H1 (cell line): ENCODE measurements around the gene NUP58. TPM values are rescaled to one million over a fixed set of nuclear protein-coding genes. Genes with fewer than 3 reads are reported as not detected.

Source experiments
- CTCF ChIA-PET: fragments of 300-600 bp; sonication (Branson Sonifier 250); formaldehyde crosslinking; loops from one replicate; lab custom pipeline; 2021; ENCODE audit not compliant: partially characterized antibody; lab: Charles Lee
- POLR2A ChIA-PET: fragments of 300-600 bp; sonication (Branson Sonifier 250); formaldehyde crosslinking; loops from one replicate; lab custom pipeline; 2021; ENCODE audit warnings: inconsistent platforms; ENCODE audit not compliant: partially characterized antibody; lab: Charles Lee
- DNase-seq, 2 experiments: peaks; one replicate each; pipeline versions ENCODE4 v3.0.0 to v3.0.0-alpha.2; 2010 to 2022; ENCODE audit warnings: low spot score in 2 of 2, low read depth in 1 of 2, mixed read lengths in 1 of 2
- FAIRE-seq: peaks from 2 replicates; lab custom pipeline; 2011; peaks lifted over from hg19 to GRCh38; lab: Jason Lieb, UNC
- H2AFZ ChIP-seq: 2 replicates; pipeline ENCODE4 v1.8.1; 2012; ENCODE audit warnings: low read length, inconsistent platforms
- H2AK5ac ChIP-seq: 2 replicates; pipeline ENCODE4 v1.6.1; 2013; ENCODE audit warnings: low read depth, low read length
- H2BK120ac ChIP-seq: replicated peaks from 2 replicates; pipeline ENCODE3; 2013; ENCODE audit warnings: low read depth, low read length, inconsistent platforms
- H2BK12ac ChIP-seq: 2 replicates; pipeline ENCODE4 v1.6.1; 2013; ENCODE audit warnings: low read depth, low read length
- H2BK15ac ChIP-seq: 2 replicates; pipeline ENCODE4 v1.6.1; 2013; ENCODE audit warnings: low read length
- H2BK20ac ChIP-seq: 2 replicates; pipeline ENCODE4 v1.6.1; 2013; ENCODE audit warnings: low read length
- H2BK5ac ChIP-seq: 2 replicates; pipeline ENCODE4 v1.6.1; 2013; ENCODE audit warnings: low read depth, low read length
- H3K14ac ChIP-seq: 2 replicates; pipeline ENCODE4 v1.6.1; 2013; ENCODE audit warnings: inconsistent platforms; ENCODE audit not compliant: insufficient read length
- H3K18ac ChIP-seq: 2 replicates; pipeline ENCODE4 v1.6.1; 2013; ENCODE audit warnings: low read length; ENCODE audit errors: extremely low read depth
- H3K23ac ChIP-seq: 2 replicates; pipeline ENCODE4 v1.6.1; 2013; ENCODE audit warnings: inconsistent platforms; ENCODE audit not compliant: insufficient read length
- H3K23me2 ChIP-seq: 2 replicates; pipeline ENCODE4 v1.6.1; 2013; ENCODE audit warnings: low read depth, low read length
- H3K27ac ChIP-seq: 2 replicates; pipeline ENCODE4 v1.6.1; 2011; ENCODE audit warnings: low read depth, low read length, inconsistent platforms
- H3K27me3 ChIP-seq, 4 experiments: replicated peaks in 1 of 4; 1 replicate in 1 of 4; 2 replicates in 3 of 4; pipeline versions ENCODE4 v1.6.1 to v1.8.1; 2011 to 2013; ENCODE audit warnings: low read length in 3 of 4, mild to moderate bottlenecking in 3 of 4, inconsistent platforms in 2 of 4, mixed read lengths in 2 of 4, moderate library complexity in 1 of 4; ENCODE audit not compliant: control insufficient read depth in 3 of 4, insufficient read depth in 3 of 4; ENCODE audit errors: extremely low read depth in 1 of 4
- H3K36me3 ChIP-seq, 4 experiments: 2 replicates each; pipeline versions ENCODE4 v1.6.1 to v1.8.1; 2011 to 2013; ENCODE audit warnings: mild to moderate bottlenecking in 4 of 4, low read length in 3 of 4, moderate library complexity in 2 of 4, control low read depth in 1 of 4, inconsistent platforms in 1 of 4; ENCODE audit not compliant: insufficient read depth in 4 of 4, control insufficient read depth in 2 of 4
- H3K4ac ChIP-seq: replicated peaks from 2 replicates; pipeline ENCODE3; 2013; ENCODE audit warnings: low read length, low read depth, mixed read lengths, inconsistent platforms; ENCODE audit not compliant: insufficient read length
- H3K4me1 ChIP-seq, 4 experiments: replicated peaks in 1 of 4; 1 replicate in 1 of 4; 2 replicates in 3 of 4; pipeline versions ENCODE4 v1.6.1 to v1.8.1; 2011 to 2013; ENCODE audit warnings: low read length in 3 of 4, inconsistent platforms in 2 of 4, mixed read lengths in 1 of 4; ENCODE audit not compliant: insufficient read depth in 4 of 4, control insufficient read depth in 3 of 4
- H3K4me2 ChIP-seq, 2 experiments: 2 replicates each; pipeline versions ENCODE4 v1.6.1 to v1.8.1; 2011 to 2013; ENCODE audit warnings: low read depth in 2 of 2, low read length in 2 of 2, control low read depth in 1 of 2, inconsistent platforms in 1 of 2, mild to moderate bottlenecking in 1 of 2; ENCODE audit not compliant: insufficient read depth in 1 of 2
- H3K4me3 ChIP-seq, 4 experiments: fragments of 200-600, 300-600 bp in 1 of 4; sonication (generic), shearing (Covaris generic), sonication (Bioruptor Twin) in 1 of 4; 2 replicates each; pipeline versions ENCODE4 v1.5.1 to v1.8.1; 2011 to 2016; ENCODE audit warnings: low read length in 4 of 4, low read depth in 3 of 4, control low read depth in 2 of 4, inconsistent platforms in 2 of 4, mild to moderate bottlenecking in 2 of 4, mixed read lengths in 1 of 4, moderate library complexity in 1 of 4; ENCODE audit not compliant: insufficient read depth in 2 of 4; ENCODE audit errors: extremely low read depth in 1 of 4
- H3K56ac ChIP-seq: replicated peaks from 2 replicates; pipeline ENCODE3; 2013; ENCODE audit warnings: low read depth, mild to moderate bottlenecking, mixed read lengths, low read length, inconsistent platforms; ENCODE audit not compliant: insufficient read length
- H3K79me1 ChIP-seq: 2 replicates; pipeline ENCODE4 v1.6.1; 2013; ENCODE audit warnings: low read depth, low read length, control low read depth
- H3K79me2 ChIP-seq, 2 experiments: 2 replicates each; pipeline versions ENCODE4 v1.6.1 to v1.8.1; 2012 to 2013; ENCODE audit warnings: low read length in 2 of 2, mild to moderate bottlenecking in 2 of 2, inconsistent platforms in 1 of 2; ENCODE audit not compliant: insufficient read depth in 2 of 2, control insufficient read depth in 1 of 2
- H3K9ac ChIP-seq, 4 experiments: replicated peaks in 1 of 4; 1 replicate in 1 of 4; 2 replicates in 3 of 4; pipeline versions ENCODE4 v1.6.1 to v1.8.1; 2011 to 2013; ENCODE audit warnings: low read depth in 3 of 4, low read length in 3 of 4, control low read depth in 2 of 4, mild to moderate bottlenecking in 2 of 4, moderate library complexity in 2 of 4, inconsistent platforms in 1 of 4; ENCODE audit errors: extremely low read depth in 1 of 4
- H3K9me3 ChIP-seq, 2 experiments: 2 replicates each; pipeline versions ENCODE4 v1.6.1 to v1.8.1; 2012 to 2013; ENCODE audit warnings: mild to moderate bottlenecking in 2 of 2, moderate library complexity in 2 of 2, control low read depth in 1 of 2, inconsistent platforms in 1 of 2, low read depth in 1 of 2, low read length in 1 of 2, mixed read lengths in 1 of 2; ENCODE audit not compliant: insufficient read depth in 2 of 2
- H4K20me1 ChIP-seq, 2 experiments: replicated peaks in 1 of 2; 2 replicates each; pipeline versions ENCODE3 to v1.8.1; 2011 to 2013; ENCODE audit warnings: inconsistent platforms in 2 of 2, low read length in 2 of 2, mild to moderate bottlenecking in 1 of 2; ENCODE audit not compliant: insufficient read depth in 2 of 2, control insufficient read depth in 1 of 2
- H4K5ac ChIP-seq: 2 replicates; pipeline ENCODE4 v1.6.1; 2013; ENCODE audit warnings: low read length, low read depth, mixed read lengths, inconsistent platforms; ENCODE audit not compliant: insufficient read length
- H4K8ac ChIP-seq: 2 replicates; pipeline ENCODE4 v1.8.0; 2013; ENCODE audit warnings: mild to moderate bottlenecking, moderate library complexity, low read length, inconsistent platforms; ENCODE audit not compliant: insufficient read depth; ENCODE audit errors: extremely low read depth
- H4K91ac ChIP-seq: replicated peaks from 2 replicates; pipeline ENCODE3; 2013; ENCODE audit warnings: low read length, mixed read lengths, inconsistent platforms; ENCODE audit not compliant: insufficient read length
- BACH1 ChIP-seq: IDR thresholded peaks from 2 replicates; pipeline ENCODE4 v1.6.1; 2012; ENCODE audit warnings: low read length, improper control_type of control experiment
- BCL11A ChIP-seq, 2 experiments: IDR thresholded peaks; one replicate each; pipeline ENCODE4 v1.6.1; 2011; ENCODE audit warnings: low read depth in 2 of 2, low read length in 2 of 2, mild to moderate bottlenecking in 2 of 2
- CBX8 ChIP-seq: fragments of 300-800, 300-1000 bp; sonication (generic); IDR thresholded peaks from 2 replicates; pipeline ENCODE4 v1.7.1; 2016; ENCODE audit warnings: low read depth, low read length, borderline replicate concordance
- CEBPB ChIP-seq: IDR thresholded peaks from 2 replicates; pipeline ENCODE4 v1.6.1; 2012; ENCODE audit warnings: low read depth, low read length
- CHD1 ChIP-seq: IDR thresholded peaks from 2 replicates; pipeline ENCODE4 v1.6.1; 2012; ENCODE audit warnings: low read depth, low read length, improper control_type of control experiment
- FOSL1 ChIP-seq: IDR thresholded peaks from 2 replicates; pipeline ENCODE4 v1.6.1; 2011; ENCODE audit warnings: mild to moderate bottlenecking, low read depth, low read length, moderate library complexity; ENCODE audit not compliant: insufficient read depth
- PHF8 ChIP-seq: fragments of 200-600 bp; sonication (generic); conservative IDR thresholded peaks from 2 replicates; pipeline ENCODE4 v1.7.1; 2012; ENCODE audit warnings: low read depth, mild to moderate bottlenecking, inconsistent platforms, low read length, moderate library complexity
- RAD21 ChIP-seq, 2 experiments: IDR thresholded peaks in 1 of 2; conservative IDR thresholded peaks in 1 of 2; 2 replicates each; pipeline ENCODE4 v1.6.1; 2011; ENCODE audit warnings: low read depth in 2 of 2, low read length in 2 of 2, improper control_type of control experiment in 1 of 2, inconsistent platforms in 1 of 2, mild to moderate bottlenecking in 1 of 2, moderate library complexity in 1 of 2
- RBBP5 ChIP-seq: IDR thresholded peaks from 2 replicates; pipeline ENCODE4 v1.7.1; 2012; ENCODE audit warnings: low read depth, mild to moderate bottlenecking, inconsistent platforms, low read length, moderate library complexity, borderline replicate concordance
- RFX5 ChIP-seq: IDR thresholded peaks from 2 replicates; pipeline ENCODE4 v1.6.1; 2011; ENCODE audit warnings: low read depth, low read length, improper control_type of control experiment, borderline replicate concordance
- SIRT6 ChIP-seq: IDR thresholded peaks from one replicate; pipeline ENCODE4 v1.7.1; 2012; ENCODE audit warnings: low read length, inconsistent platforms
- SP4 ChIP-seq: IDR thresholded peaks from 2 replicates; pipeline ENCODE4 v1.6.1; 2012; ENCODE audit warnings: low read length, inconsistent platforms
- SUZ12 ChIP-seq: fragments of 200-600 bp; sonication (generic); IDR thresholded peaks from 2 replicates; pipeline ENCODE4 v1.6.1; 2012; ENCODE audit warnings: mild to moderate bottlenecking, inconsistent platforms, low read length, moderate library complexity, mixed read lengths
- TAF1 ChIP-seq: IDR thresholded peaks from 2 replicates; pipeline ENCODE4 v1.6.1; 2011; ENCODE audit warnings: mild to moderate bottlenecking, low read depth, low read length
- WGBS, 2 experiments: shearing (Covaris generic) in 1 of 2; methylation state at CpG; one replicate each; pipeline versions ENCODE4 v1.1.6 to v1.1.7; 2013 to 2015; ENCODE audit warnings: low lambda C conversion rate in 2 of 2, mixed read lengths in 2 of 2, inconsistent platforms in 1 of 2, low coverage in 1 of 2, missing lambda C conversion rate in 1 of 2; ENCODE audit not compliant: insufficient replicate concordance in 2 of 2, insufficient coverage in 1 of 2, insufficient read length in 1 of 2; ENCODE audit errors: extremely low coverage in 1 of 2, missing lambda C conversion rate in 1 of 2; 5-methylcytosine and 5-hydroxymethylcytosine counted together
- polyA plus RNA-seq, 7 experiments: library from polyadenylated mRNA; depleted of rRNA in 3 of 7; stranded (reverse) in 5 of 7; unstranded in 2 of 7; fragments of >200 nt in 5 of 7; fragments of 200-250 nt in 2 of 7; gene quantifications; 1 replicate in 5 of 7; 2 replicates in 1 of 7; 4 replicates in 1 of 7; pipeline versions ENCODE4 v1.2.1 to v1.2.3, GENCODE V29; 2011 to 2013; ENCODE audit warnings: missing spikeins in 2 of 7, mixed read lengths in 2 of 7
- total RNA-seq: library from RNA; stranded (reverse); fragmentation: NEBNext Ultra II Directional; extraction: Animal tissue kit (Norgen Biotek cat#: 25700); gene quantifications from 2 replicates; pipeline ENCODE4 v1.2.1, GENCODE V29; 2021
- TF ChIP-seq, protein P1 (sequence below): IDR thresholded peaks from 2 replicates; pipeline ENCODE4 v1.6.1; 2012; ENCODE audit warnings: inconsistent platforms

Gene NUP58
- total and polyA plus RNA-seq, 2 of the 8 experiments (the other 6 are each of a cell fraction or from before 2014, with no cell fraction given) = 35.0 to 53.8 TPM

DNA sequence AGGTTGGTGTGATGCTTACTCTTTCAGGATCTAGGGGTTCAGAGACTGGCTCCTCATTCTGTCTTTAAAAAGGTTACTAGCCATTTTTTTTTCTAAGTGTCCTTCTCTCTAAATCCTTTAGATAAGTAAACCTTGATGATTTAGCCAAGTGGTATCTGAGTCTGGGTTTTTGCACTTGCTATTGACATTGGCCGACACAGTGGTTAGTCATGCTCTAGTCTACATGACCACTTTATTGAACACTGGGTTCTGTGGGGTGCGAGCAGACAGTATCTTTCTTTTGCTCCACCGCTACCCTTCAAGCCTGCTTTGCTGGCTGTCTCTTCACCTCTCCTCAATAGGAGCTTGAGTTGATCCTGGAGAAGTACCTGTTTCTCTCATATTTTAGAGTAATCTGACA lies 6.2 kb upstream of the NUP58 start:
- H3K23me2 ChIP-seq = no peaks in the 10 kb centered on the region
- DNase-seq (no peak), FAIRE-seq (no peak)
- 83% methylated on average over 3 of the region's 3 CpGs; no CpG with 5 or more reads in 1 of the 2 experiments for WGBS, 2 experiments
- no peak overlapping the region for H4K8ac ChIP-seq
- H2BK120ac ChIP-seq = no peak overlapping the region
- no peaks in the 10 kb centered on the region for H4K20me1 ChIP-seq
- H2BK20ac ChIP-seq = no peak overlapping the region
- no peak overlapping the region for H2AK5ac ChIP-seq
- ChIA-PET POLR2A (interaction anchor here (0.7 kb wide), 1 partner anchor 46 kb away, joined by 3 read pairs; no protein-coding TSS in a partner anchor), CTCF (no interaction called here)
- no peaks in the 10 kb centered on the region for H3K9me3 ChIP-seq
- H3K4me2 ChIP-seq = no peak overlapping the region
- H4K91ac ChIP-seq = no peak overlapping the region
- H3K4me1 ChIP-seq = no peaks in the 10 kb centered on the region
- H3K27me3 ChIP-seq = peaks cover 0 to 3% (median 1%) of the 10 kb centered on the region in 4 experiments; a peak in 1 of 7 replicates
- H3K27ac ChIP-seq = no peak overlapping the region
- no peak overlapping the region for H3K14ac ChIP-seq
- H3K4ac ChIP-seq = no peak overlapping the region
- H4K5ac ChIP-seq = no peak overlapping the region
- no peak overlapping the region for H3K56ac ChIP-seq
- no peak overlapping the region for H3K9ac ChIP-seq
- H2AFZ ChIP-seq = no peak overlapping the region
- no peaks in the 10 kb centered on the region for H3K79me2 ChIP-seq
- H2BK15ac ChIP-seq = no peak overlapping the region
- H3K23ac ChIP-seq = no peak overlapping the region
- H3K4me3 ChIP-seq = no peak overlapping the region
- H3K36me3 ChIP-seq = no peaks in the 10 kb centered on the region
- no peak overlapping the region for H2BK5ac ChIP-seq
- H2BK12ac ChIP-seq = no peak overlapping the region
- H3K18ac ChIP-seq = no peak overlapping the region
- H3K79me1 ChIP-seq = no peaks in the 10 kb centered on the region
- no peak for TF ChIP-seq FOSL1
- TF ChIP-seq SIRT6 = no peak
- no peak for TF ChIP-seq TAF1
- TF ChIP-seq RFX5 = no peak
- TF ChIP-seq BCL11A (IDR thresholded peaks at IDR 0.05; ENCODE audit: low read depth in 2 of 2, low read length in 2 of 2) = no peak
- no peak for TF ChIP-seq SP4
- TF ChIP-seq CHD1 = no peak
- TF ChIP-seq SUZ12 = no peak
- no peak for TF ChIP-seq RBBP5
- no peak for TF ChIP-seq BACH1
- TF ChIP-seq RAD21 (IDR thresholded peaks at IDR 0.05 in 1 of 2, conservative IDR thresholded peaks at IDR 0.05 in 1 of 2; ENCODE audit: low read depth in 2 of 2, low read length in 2 of 2) = no peak
- TF ChIP-seq, protein P1, sequence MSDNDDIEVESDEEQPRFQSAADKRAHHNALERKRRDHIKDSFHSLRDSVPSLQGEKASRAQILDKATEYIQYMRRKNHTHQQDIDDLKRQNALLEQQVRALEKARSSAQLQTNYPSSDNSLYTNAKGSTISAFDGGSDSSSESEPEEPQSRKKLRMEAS = no peak
- no peak for TF ChIP-seq PHF8
- no peak for TF ChIP-seq CBX8
- no peak for TF ChIP-seq CEBPB
